K562 (cell line): ENCODE results near the gene RACK1. TPM values are rescaled to one million over a fixed set of nuclear protein-coding genes. Genes with fewer than 3 reads are reported as not detected.

ENCODE experiments used
- ARNT ChIP-seq, 2 experiments: fragments of 450-650 bp; IDR thresholded peaks; 2 replicates each; pipeline ENCODE4 v1.6.1; 2016; ENCODE audit warnings: mild to moderate bottlenecking in 1 of 2
- DIDO1 ChIP-seq: fragments of 450-650 bp; IDR thresholded peaks from 2 replicates; pipeline ENCODE4 v1.6.1; 2016; ENCODE audit warnings: low read depth, missing biosample characterization, missing genetic modification characterization
- EGR1 ChIP-seq: fragments of 450-650 bp; conservative IDR thresholded peaks from 2 replicates; pipeline ENCODE4 v1.6.1; 2017; ENCODE audit warnings: mild to moderate bottlenecking
- HDAC3 ChIP-seq: fragments of 450-650 bp; IDR thresholded peaks from 2 replicates; pipeline ENCODE4 v1.6.1; 2018; ENCODE audit warnings: borderline replicate concordance, mild to moderate bottlenecking, moderate library complexity; ENCODE audit not compliant: partially characterized antibody
- KDM1A ChIP-seq, 2 experiments: fragments of 450-650 bp; IDR thresholded peaks; 2 replicates each; pipeline ENCODE4 v1.6.1; 2016; ENCODE audit warnings: mild to moderate bottlenecking in 2 of 2
- KDM5B ChIP-seq: fragments of 200-600 bp; sonication (generic); IDR thresholded peaks from 2 replicates; pipeline ENCODE4 v1.6.1; 2012; ENCODE audit warnings: low read depth, mild to moderate bottlenecking, moderate library complexity, low read length, control low read depth, inconsistent platforms; ENCODE audit not compliant: insufficient replicate concordance
- MTA2 ChIP-seq: fragments of 450-650 bp; IDR thresholded peaks from 2 replicates; pipeline ENCODE4 v1.6.1; 2016; ENCODE audit warnings: low read depth
- SMAD2 ChIP-seq: fragments of 150-350 bp; IDR thresholded peaks from 2 replicates; pipeline ENCODE4 v1.6.1; 2014; ENCODE audit warnings: low read depth, mild to moderate bottlenecking, low read length
- SMAD4 ChIP-seq: fragments of 250-450 bp; sonication (Bioruptor Pico); conservative IDR thresholded peaks from 2 replicates; pipeline ENCODE4 v1.8.0; 2021; ENCODE audit warnings: inconsistent platforms, mild to moderate bottlenecking, moderate library complexity
- polyA plus RNA-seq, 8 experiments: library from polyadenylated mRNA; depleted of rRNA in 4 of 8; stranded (reverse) in 5 of 8; unstranded in 3 of 8; fragments of >200 nt; fragmentation: Nextera tagmentation in 2 of 8; fragmentation: Illumina TruSeq in 1 of 8; extraction: Ambion mirVana in 2 of 8; extraction: Trizol in 1 of 8; gene quantifications; 2 replicates each; pipeline versions ENCODE4 v1.2.1 to v1.2.3, GENCODE V29; 2011 to 2014; ENCODE audit warnings: inconsistent platforms in 1 of 8, missing spikeins in 1 of 8
- total RNA-seq, 7 experiments: library from RNA; depleted of rRNA in 6 of 7; stranded (reverse); fragments of >200 nt in 6 of 7; fragmentation: Illumina TruSeq in 2 of 7; extraction: Trizol in 2 of 7; gene quantifications; 2 replicates each; pipeline versions ENCODE4 v1.2.1 to v1.2.3, GENCODE V29; 2011 to 2021; ENCODE audit warnings: low replicate concordance in 1 of 7
- TF ChIP-seq, protein P1 (sequence below): IDR thresholded peaks from 2 replicates; pipeline ENCODE4 v1.6.1; 2016; ENCODE audit warnings: missing genetic modification characterization, missing compliant biosample characterization
- TF ChIP-seq, protein P2 (sequence below): fragments of 450-650 bp; IDR thresholded peaks from 2 replicates; pipeline ENCODE4 v1.6.1; 2016; ENCODE audit warnings: borderline replicate concordance
- TF ChIP-seq, protein P3 (sequence below): fragments of 450-650 bp; IDR thresholded peaks from 2 replicates; pipeline ENCODE4 v1.6.1; 2016; ENCODE audit warnings: low read depth
- TF ChIP-seq, protein P4 (sequence below): fragments of 450-650 bp; conservative IDR thresholded peaks from 2 replicates; pipeline ENCODE4 v1.6.1; 2016; ENCODE audit warnings: missing genetic modification characterization, low read depth, mild to moderate bottlenecking, missing compliant biosample characterization, moderate library complexity

Gene RACK1
- total and polyA plus RNA-seq, 9 of the 15 experiments (the other 6 are each of a cell fraction or from before 2014, with no cell fraction given) = 2,303 to 5,311 (median 3,833) TPM

DNA sequence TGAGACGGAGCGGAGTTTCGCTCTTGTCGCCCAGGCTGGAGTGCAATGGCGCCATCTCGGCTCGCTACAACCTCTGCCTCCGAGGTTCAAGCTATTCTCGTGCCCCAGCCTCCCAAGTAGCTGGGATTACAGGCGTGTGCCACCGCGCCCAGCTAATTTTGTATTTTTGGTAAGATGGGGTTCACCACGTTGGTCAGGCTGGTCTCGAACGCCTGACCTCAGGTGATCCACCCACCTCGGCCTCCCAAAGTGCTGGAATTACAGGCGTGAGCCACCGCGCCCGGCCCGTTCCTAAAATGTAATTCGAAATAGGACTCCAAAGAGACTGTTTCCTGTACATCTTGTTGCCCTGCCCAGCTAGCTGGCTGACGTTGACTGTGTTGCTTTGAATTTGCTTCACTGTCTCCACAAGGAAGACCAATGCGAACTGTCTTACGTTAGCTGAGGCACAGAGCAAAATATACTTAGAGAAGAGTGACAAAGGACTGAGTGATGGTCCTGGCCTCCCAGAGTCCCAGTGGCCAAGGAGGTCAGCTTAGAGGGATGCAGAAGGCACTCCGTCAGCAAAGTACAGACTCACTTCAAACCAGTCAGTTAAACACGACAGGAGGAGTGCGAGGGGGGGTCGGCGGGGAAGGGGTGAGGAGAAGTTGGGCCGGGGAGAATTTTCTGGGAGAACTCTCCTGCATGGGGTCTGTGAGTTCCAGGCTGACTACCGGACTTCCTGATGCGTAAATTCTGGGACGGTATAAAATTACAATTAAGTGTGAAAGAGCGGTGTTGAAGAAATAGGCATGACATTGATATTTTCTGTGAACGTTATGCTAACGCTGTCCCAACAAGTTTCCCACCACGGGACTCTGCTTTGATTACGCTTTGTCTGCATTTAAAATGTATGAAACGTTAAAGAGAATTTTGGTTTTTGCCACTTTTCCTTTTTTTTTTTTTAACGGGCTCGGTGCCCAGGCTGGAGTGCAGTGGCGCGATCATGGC, 27.4 kb downstream of the RACK1 start (continued):
- TF ChIP-seq HDAC3 (no peak), ARNT (IDR thresholded peaks at IDR 0.05) (peak in 1 of 2 experiments; percentile 75; a peak in 2 of 4 replicates), EGR1 (peak; percentile 89), KDM1A (IDR thresholded peaks at IDR 0.05) (peak; percentile 71 to 88), MTA2 (no peak), KDM5B (peak; percentile 33), SMAD2 (no peak), DIDO1 (tag) (no peak), SMAD4 (peak; percentile 44; the same call in 1 of the 2 replicates)
- TF ChIP-seq, protein P1, sequence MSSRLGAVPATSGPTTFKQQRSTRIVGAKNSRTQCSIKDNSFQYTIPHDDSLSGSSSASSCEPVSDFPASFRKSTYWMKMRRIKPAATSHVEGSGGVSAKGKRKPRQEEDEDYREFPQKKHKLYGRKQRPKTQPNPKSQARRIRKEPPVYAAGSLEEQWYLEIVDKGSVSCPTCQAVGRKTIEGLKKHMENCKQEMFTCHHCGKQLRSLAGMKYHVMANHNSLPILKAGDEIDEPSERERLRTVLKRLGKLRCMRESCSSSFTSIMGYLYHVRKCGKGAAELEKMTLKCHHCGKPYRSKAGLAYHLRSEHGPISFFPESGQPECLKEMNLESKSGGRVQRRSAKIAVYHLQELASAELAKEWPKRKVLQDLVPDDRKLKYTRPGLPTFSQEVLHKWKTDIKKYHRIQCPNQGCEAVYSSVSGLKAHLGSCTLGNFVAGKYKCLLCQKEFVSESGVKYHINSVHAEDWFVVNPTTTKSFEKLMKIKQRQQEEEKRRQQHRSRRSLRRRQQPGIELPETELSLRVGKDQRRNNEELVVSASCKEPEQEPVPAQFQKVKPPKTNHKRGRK (tag) = peak; percentile 60; the same call in 1 of the 2 replicates
- TF ChIP-seq, protein P2, sequence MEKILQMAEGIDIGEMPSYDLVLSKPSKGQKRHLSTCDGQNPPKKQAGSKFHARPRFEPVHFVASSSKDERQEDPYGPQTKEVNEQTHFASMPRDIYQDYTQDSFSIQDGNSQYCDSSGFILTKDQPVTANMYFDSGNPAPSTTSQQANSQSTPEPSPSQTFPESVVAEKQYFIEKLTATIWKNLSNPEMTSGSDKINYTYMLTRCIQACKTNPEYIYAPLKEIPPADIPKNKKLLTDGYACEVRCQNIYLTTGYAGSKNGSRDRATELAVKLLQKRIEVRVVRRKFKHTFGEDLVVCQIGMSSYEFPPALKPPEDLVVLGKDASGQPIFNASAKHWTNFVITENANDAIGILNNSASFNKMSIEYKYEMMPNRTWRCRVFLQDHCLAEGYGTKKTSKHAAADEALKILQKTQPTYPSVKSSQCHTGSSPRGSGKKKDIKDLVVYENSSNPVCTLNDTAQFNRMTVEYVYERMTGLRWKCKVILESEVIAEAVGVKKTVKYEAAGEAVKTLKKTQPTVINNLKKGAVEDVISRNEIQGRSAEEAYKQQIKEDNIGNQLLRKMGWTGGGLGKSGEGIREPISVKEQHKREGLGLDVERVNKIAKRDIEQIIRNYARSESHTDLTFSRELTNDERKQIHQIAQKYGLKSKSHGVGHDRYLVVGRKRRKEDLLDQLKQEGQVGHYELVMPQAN = peak; percentile 64; the same call in 1 of the 2 replicates
- TF ChIP-seq, protein P3, sequence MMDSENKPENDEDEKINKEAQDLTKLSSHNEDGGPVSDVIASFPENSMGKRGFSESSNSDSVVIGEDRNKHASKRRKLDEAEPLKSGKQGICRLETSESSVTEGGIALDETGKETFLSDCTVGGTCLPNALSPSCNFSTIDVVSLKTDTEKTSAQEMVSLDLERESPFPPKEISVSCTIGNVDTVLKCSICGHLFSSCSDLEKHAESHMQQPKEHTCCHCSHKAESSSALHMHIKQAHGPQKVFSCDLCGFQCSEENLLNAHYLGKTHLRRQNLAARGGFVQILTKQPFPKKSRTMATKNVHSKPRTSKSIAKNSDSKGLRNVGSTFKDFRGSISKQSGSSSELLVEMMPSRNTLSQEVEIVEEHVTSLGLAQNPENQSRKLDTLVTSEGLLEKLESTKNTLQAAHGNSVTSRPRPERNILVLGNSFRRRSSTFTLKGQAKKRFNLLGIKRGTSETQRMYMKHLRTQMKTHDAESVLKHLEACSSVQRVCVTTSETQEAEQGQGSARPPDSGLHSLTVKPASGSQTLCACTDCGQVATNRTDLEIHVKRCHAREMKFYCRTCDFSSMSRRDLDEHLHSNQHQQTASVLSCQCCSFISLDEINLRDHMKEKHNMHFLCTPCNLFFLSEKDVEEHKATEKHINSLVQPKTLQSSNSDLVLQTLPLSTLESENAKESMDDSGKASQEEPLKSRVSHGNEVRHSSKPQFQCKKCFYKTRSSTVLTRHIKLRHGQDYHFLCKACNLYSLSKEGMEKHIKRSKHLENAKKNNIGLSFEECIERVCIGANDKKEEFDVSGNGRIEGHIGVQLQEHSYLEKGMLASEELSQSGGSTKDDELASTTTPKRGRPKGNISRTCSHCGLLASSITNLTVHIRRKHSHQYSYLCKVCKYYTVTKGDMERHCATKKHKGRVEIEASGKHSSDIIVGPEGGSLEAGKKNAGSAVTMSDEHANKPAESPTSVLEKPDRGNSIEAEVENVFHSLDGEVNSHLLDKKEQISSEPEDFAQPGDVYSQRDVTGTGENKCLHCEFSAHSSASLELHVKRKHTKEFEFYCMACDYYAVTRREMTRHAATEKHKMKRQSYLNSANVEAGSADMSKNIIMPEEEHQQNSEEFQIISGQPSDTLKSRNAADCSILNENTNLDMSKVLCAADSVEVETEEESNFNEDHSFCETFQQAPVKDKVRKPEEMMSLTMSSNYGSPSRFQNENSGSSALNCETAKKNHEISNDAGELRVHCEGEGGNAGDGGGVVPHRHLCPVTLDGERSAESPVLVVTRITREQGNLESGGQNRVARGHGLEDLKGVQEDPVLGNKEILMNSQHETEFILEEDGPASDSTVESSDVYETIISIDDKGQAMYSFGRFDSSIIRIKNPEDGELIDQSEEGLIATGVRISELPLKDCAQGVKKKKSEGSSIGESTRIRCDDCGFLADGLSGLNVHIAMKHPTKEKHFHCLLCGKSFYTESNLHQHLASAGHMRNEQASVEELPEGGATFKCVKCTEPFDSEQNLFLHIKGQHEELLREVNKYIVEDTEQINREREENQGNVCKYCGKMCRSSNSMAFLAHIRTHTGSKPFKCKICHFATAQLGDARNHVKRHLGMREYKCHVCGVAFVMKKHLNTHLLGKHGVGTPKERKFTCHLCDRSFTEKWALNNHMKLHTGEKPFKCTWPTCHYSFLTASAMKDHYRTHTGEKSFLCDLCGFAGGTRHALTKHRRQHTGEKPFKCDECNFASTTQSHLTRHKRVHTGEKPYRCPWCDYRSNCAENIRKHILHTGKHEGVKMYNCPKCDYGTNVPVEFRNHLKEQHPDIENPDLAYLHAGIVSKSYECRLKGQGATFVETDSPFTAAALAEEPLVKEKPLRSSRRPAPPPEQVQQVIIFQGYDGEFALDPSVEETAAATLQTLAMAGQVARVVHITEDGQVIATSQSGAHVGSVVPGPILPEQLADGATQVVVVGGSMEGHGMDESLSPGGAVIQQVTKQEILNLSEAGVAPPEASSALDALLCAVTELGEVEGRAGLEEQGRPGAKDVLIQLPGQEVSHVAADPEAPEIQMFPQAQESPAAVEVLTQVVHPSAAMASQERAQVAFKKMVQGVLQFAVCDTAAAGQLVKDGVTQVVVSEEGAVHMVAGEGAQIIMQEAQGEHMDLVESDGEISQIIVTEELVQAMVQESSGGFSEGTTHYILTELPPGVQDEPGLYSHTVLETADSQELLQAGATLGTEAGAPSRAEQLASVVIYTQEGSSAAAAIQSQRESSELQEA = peak; percentile 41; the same call in 1 of the 2 replicates
- TF ChIP-seq, protein P4, sequence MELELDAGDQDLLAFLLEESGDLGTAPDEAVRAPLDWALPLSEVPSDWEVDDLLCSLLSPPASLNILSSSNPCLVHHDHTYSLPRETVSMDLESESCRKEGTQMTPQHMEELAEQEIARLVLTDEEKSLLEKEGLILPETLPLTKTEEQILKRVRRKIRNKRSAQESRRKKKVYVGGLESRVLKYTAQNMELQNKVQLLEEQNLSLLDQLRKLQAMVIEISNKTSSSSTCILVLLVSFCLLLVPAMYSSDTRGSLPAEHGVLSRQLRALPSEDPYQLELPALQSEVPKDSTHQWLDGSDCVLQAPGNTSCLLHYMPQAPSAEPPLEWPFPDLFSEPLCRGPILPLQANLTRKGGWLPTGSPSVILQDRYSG (tag) = no peak
